Prostate gland (tissue), 2 donors: ENCODE measurements around the gene FAIM2.

Source experiments
- CTCF ChIP-seq, 4 experiments: fragments of 200-600 bp in 2 of 4; fragments of 450-650 bp in 2 of 4; sonication (generic) in 2 of 4; IDR thresholded peaks; 1 replicate in 3 of 4; 2 replicates in 1 of 4; pipeline ENCODE4 v1.5.1; 2016 to 2019; ENCODE audit warnings: antibody characterized with exemption in 4 of 4, mild to moderate bottlenecking in 2 of 4, moderate library complexity in 2 of 4
- POLR2A ChIP-seq: fragments of 450-650 bp; IDR thresholded peaks from one replicate; pipeline ENCODE4 v1.6.1; 2016; ENCODE audit warnings: antibody characterized with exemption, mild to moderate bottlenecking

- TF ChIP-seq CTCF (IDR thresholded peaks at IDR 0.05) (no peak), POLR2A (no peak)
Observed at GRCh38 chr12:49865109-49865781, 38.5 kb downstream of the FAIM2 start.
